ENCODE data around the gene MRPL30. TPM values are rescaled to one million over a fixed set of nuclear protein-coding genes. Genes with fewer than 3 reads are reported as not detected.
A peak's percentile ranks its signal among the peaks of the same experiment; 100 is the strongest.

Gene MRPL30
- total and polyA plus RNA-seq, 2 of the 8 experiments (the other 6 are each of a cell fraction or from before 2014, with no cell fraction given) = 22.3 to 46.2 TPM

GRCh38 chr2:99181624-99182000, 628 bp downstream of the MRPL30 start:
- Histone ChIP-seq H3K23ac (ENCODE audit: insufficient read length) (no peak overlapping the region), H3K14ac (ENCODE audit: insufficient read length) (no peak overlapping the region), H2BK15ac (ENCODE audit: low read length) (no peak overlapping the region), H3K79me1 (ENCODE audit: low read depth, low read length) (no peaks in the 10 kb centered on the region), H3K79me2 (ENCODE audit: control insufficient read depth in 1 of 2, insufficient read depth in 2 of 2, low read length in 2 of 2) (peaks cover 7 to 81% of the 10 kb centered on the region in 2 experiments), H4K8ac (ENCODE audit: extremely low read depth, insufficient read depth, low read length) (no peak overlapping the region), H3K27ac (ENCODE audit: low read depth, low read length) (peak overlapping the region; percentile 81), H2AFZ (ENCODE audit: low read length) (no peak overlapping the region), H3K18ac (ENCODE audit: extremely low read depth, low read length) (no peak overlapping the region), H3K56ac (replicated peaks; ENCODE audit: insufficient read length, low read depth, low read length) (peak overlapping the region; percentile 17), H3K9ac (replicated peaks in 1 of 4; ENCODE audit: extremely low read depth in 1 of 4, low read depth in 3 of 4, low read length in 3 of 4) (peak overlapping the region in 3 of 4 experiments; percentile 71 to 86 (median 85); a peak in 6 of 7 replicates), H2BK5ac (ENCODE audit: low read depth, low read length) (no peak overlapping the region), H2BK12ac (ENCODE audit: low read depth, low read length) (no peak overlapping the region; the same call in 1 of the 2 replicates), H3K27me3 (replicated peaks in 1 of 4; ENCODE audit: control insufficient read depth in 3 of 4, extremely low read depth in 1 of 4, insufficient read depth in 3 of 4, low read length in 3 of 4) (no peaks in the 10 kb centered on the region), H3K4me3 (ENCODE audit: extremely low read depth in 1 of 4, insufficient read depth in 2 of 4, low read depth in 3 of 4, low read length in 4 of 4) (peak overlapping the region; percentile 81 to 95 (median 89)), H3K23me2 (ENCODE audit: low read depth, low read length) (peaks cover 4% of the 10 kb centered on the region), H3K36me3 (ENCODE audit: control insufficient read depth in 2 of 4, insufficient read depth in 4 of 4, low read length in 3 of 4) (no peaks in the 10 kb centered on the region; a peak in 2 of 8 replicates), H3K9me3 (ENCODE audit: insufficient read depth in 2 of 2, low read depth in 1 of 2, low read length in 1 of 2) (no peaks in the 10 kb centered on the region), H2BK120ac (replicated peaks; ENCODE audit: low read depth, low read length) (no peak overlapping the region), H3K4me1 (replicated peaks in 1 of 4; ENCODE audit: control insufficient read depth in 3 of 4, insufficient read depth in 4 of 4, low read length in 3 of 4) (peaks cover 0 to 2% (median 0%) of the 10 kb centered on the region in 4 experiments; a peak in 3 of 7 replicates), H4K20me1 (replicated peaks in 1 of 2; ENCODE audit: control insufficient read depth in 1 of 2, insufficient read depth in 2 of 2, low read length in 2 of 2) (peaks cover 1 to 2% of the 10 kb centered on the region in 2 experiments), H4K91ac (replicated peaks; ENCODE audit: insufficient read length, low read length) (no peak overlapping the region), H3K4me2 (ENCODE audit: insufficient read depth in 1 of 2, low read depth in 2 of 2, low read length in 2 of 2) (peak overlapping the region; percentile 65 to 68), H3K4ac (replicated peaks; ENCODE audit: insufficient read length, low read depth, low read length) (no peak overlapping the region), H4K5ac (ENCODE audit: insufficient read length, low read depth, low read length) (peak overlapping the region; percentile 51), H2AK5ac (ENCODE audit: low read depth, low read length) (no peak overlapping the region), H2BK20ac (ENCODE audit: low read length) (no peak overlapping the region)
- FAIRE-seq (no peak), DNase-seq (ENCODE audit: low read depth in 1 of 2, low spot score in 2 of 2) (no peak)
- POLR2A ChIA-PET (ENCODE audit: partially characterized antibody) = interaction anchor here (0.5 to 3.4 kb wide), 13 partner anchors 8 to 1333 kb away, joined by 3 to 19 read pairs (median 4); partner anchors contain the start of genes C2orf15, EIF5B, LIPT1 and TSGA10
- CTCF ChIA-PET (ENCODE audit: partially characterized antibody) = interaction anchor here (0.7 to 2.2 kb wide), 5 partner anchors 15 to 156 kb away, joined by 3 to 7 read pairs (median 4); partner anchors contain the start of gene TXNDC9
- WGBS, 2 experiments (ENCODE audit: extremely low coverage in 1 of 2, insufficient coverage in 1 of 2, insufficient read length in 1 of 2, insufficient replicate concordance in 2 of 2, low coverage in 1 of 2, low lambda C conversion rate in 2 of 2, missing lambda C conversion rate in 1 of 2) = 2% methylated on average over 4 of the region's 4 CpGs; no CpG with 5 or more reads in 1 of the 2 experiments
- no peak for TF ChIP-seq TEAD4 (IDR thresholded peaks at IDR 0.05; ENCODE audit: low read depth, low read length)
- TF ChIP-seq NRF1 (IDR thresholded peaks at IDR 0.05; ENCODE audit: low read depth, low read length) = no peak
- TF ChIP-seq KDM1A (IDR thresholded peaks at IDR 0.05; ENCODE audit: borderline replicate concordance, low read length) = no peak
- no peak for TF ChIP-seq FOSL1 (IDR thresholded peaks at IDR 0.05; ENCODE audit: insufficient read depth, low read depth, low read length)
- no peak for TF ChIP-seq EP300 (IDR thresholded peaks at IDR 0.05; ENCODE audit: borderline replicate concordance in 1 of 2, low read depth in 2 of 2, low read length in 2 of 2)
- no peak for TF ChIP-seq PHF8 (conservative IDR thresholded peaks at IDR 0.05; ENCODE audit: low read depth, low read length)
- no peak for TF ChIP-seq EZH2 (IDR thresholded peaks at IDR 0.05; ENCODE audit: low read depth, low read length, severe bottlenecking)
- no peak for TF ChIP-seq GABPA (IDR thresholded peaks at IDR 0.05; ENCODE audit: borderline replicate concordance, insufficient read depth, low read length)
- no peak for TF ChIP-seq CEBPB (IDR thresholded peaks at IDR 0.05; ENCODE audit: low read depth, low read length)
- no peak for TF ChIP-seq POU5F1 (IDR thresholded peaks at IDR 0.05; ENCODE audit: low read depth, low read length)
- no peak for TF ChIP-seq YY1 (IDR thresholded peaks at IDR 0.05; ENCODE audit: low read depth, low read length)
- TF ChIP-seq SRF (IDR thresholded peaks at IDR 0.05; ENCODE audit: low read depth, low read length) = no peak
- no peak for TF ChIP-seq NANOG (IDR thresholded peaks at IDR 0.05; ENCODE audit: insufficient read depth, low read depth, low read length, poor library complexity, severe bottlenecking)
